Chondrocyte (in vitro differentiated cells): ENCODE results near the gene CTBP1. TPM values are rescaled to one million over a fixed set of nuclear protein-coding genes. Genes with fewer than 3 reads are reported as not detected.

ENCODE experiments used
- DNase-seq: peaks from one replicate; pipeline ENCODE4 v3.0.0; 2021; ENCODE audit warnings: mixed read lengths, low spot score
- H3K27ac Mint-ChIP-seq: one replicate; pipeline ENCODE4 v1.8.0; 2021; ENCODE audit warnings: mild to moderate bottlenecking, moderate library complexity, mixed read lengths; ENCODE audit not compliant: unreplicated experiment
- H3K27me3 Mint-ChIP-seq: 2 replicates; pipeline ENCODE4 v1.8.0; 2021; ENCODE audit warnings: low read depth, mixed read lengths
- H3K36me3 Mint-ChIP-seq: 2 replicates; pipeline ENCODE4 v1.8.0; 2021; ENCODE audit warnings: low read depth, mixed read lengths
- H3K4me1 Mint-ChIP-seq: 2 replicates; pipeline ENCODE4 v1.8.0; 2021; ENCODE audit warnings: low read depth, mild to moderate bottlenecking, mixed read lengths
- H3K4me3 Mint-ChIP-seq: one replicate; pipeline ENCODE4 v1.8.0; 2021; ENCODE audit warnings: mild to moderate bottlenecking, moderate library complexity, mixed read lengths; ENCODE audit not compliant: unreplicated experiment
- H3K9me3 Mint-ChIP-seq: 2 replicates; pipeline ENCODE4 v1.8.0; 2021; ENCODE audit warnings: low read depth, mixed read lengths
- CTCF ChIP-seq: fragments of 200-600 bp; sonication (generic); IDR thresholded peaks from 2 replicates; pipeline ENCODE4 v1.5.0; 2021; ENCODE audit warnings: antibody characterized with exemption, mild to moderate bottlenecking, moderate library complexity
- total RNA-seq: library from RNA; stranded (reverse); gene quantifications from 3 replicates; pipeline ENCODE4 v1.2.1, GENCODE V29; 2021

The CTBP1 gene
- total RNA-seq, 1 donor from 2014 or later: 151 TPM

GRCh38 chr4:1216076-1216614, 32.8 kb downstream of the CTBP1 start:
- no peaks in the 10 kb centered on the region for H3K27me3 Mint-ChIP-seq
- TF ChIP-seq CTCF: no peak
- H3K4me1 Mint-ChIP-seq: peaks cover 16% of the 10 kb centered on the region
- no peaks in the 10 kb centered on the region for H3K9me3 Mint-ChIP-seq
- H3K36me3 Mint-ChIP-seq: peaks cover 16% of the 10 kb centered on the region
- DNase-seq: no peak
- H3K4me3 Mint-ChIP-seq: no peak overlapping the region
- H3K27ac Mint-ChIP-seq: no peak overlapping the region

DNA sequence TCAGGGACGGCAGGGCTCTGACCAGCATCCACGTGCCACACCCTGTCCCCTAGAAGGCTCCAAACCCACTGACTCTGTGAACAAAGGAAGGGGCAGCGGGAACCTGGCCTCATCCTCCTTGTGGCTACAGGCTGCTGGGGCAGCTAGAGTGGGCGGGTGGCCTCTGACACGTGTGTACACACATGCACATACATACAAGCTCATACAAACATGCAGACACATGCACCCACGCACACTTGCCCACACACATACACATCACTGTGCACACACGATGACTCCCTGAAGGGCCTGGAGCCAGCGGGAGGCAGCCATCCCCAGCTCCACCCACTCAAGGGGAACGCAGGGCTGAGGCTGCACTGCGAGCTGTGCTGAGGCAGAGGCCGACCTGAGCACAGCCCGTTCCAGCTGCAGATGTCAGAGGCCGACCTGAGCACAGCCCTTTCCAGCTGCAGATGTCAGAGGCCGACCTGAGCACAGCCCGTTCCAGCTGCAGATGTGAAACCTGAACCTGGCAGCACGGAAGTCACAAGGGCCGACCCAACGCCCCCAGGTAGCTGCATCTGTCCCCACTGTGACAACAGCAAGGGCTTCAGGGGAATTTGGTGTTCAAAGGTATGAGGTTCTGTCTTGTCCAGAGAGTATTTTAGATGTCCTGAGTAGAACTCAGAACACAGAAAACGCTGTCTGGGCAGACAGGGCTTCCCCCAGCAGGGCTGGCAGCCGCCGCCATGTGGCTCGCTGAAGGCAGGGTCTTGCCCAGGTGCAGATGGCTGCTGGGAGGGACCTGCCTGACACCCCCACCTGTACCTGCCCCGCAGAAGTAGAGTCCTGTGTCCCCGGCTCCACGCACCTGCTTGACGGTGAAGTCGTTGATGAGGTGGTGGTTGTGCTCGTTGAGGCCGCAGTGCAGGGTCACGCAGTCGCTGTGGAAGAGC, 33.5 kb downstream of the CTBP1 start:
- Mint-ChIP-seq H3K27me3 (no peaks in the 10 kb centered on the region), H3K27ac (no peak overlapping the region), H3K4me3 (no peak overlapping the region), H3K9me3 (no peaks in the 10 kb centered on the region), H3K36me3 (peaks cover 15% of the 10 kb centered on the region), H3K4me1 (peaks cover 23% of the 10 kb centered on the region)
- DNase-seq: no peak
- no peak for TF ChIP-seq CTCF

- Mint-ChIP-seq H3K27me3 (no peaks in the 10 kb centered on the region), H3K9me3 (no peaks in the 10 kb centered on the region), H3K27ac (no peak overlapping the region), H3K36me3 (peaks cover 13% of the 10 kb centered on the region), H3K4me1 (peaks cover 33% of the 10 kb centered on the region), H3K4me3 (no peak overlapping the region)
- no peak for TF ChIP-seq CTCF
- no peak for DNase-seq
Observed at GRCh38 chr4:1214101-1215095, 34.5 kb downstream of the CTBP1 start.

GRCh38 chr4:1213336-1213995, 35.5 kb downstream of the CTBP1 start:
- Mint-ChIP-seq H3K36me3 (peaks cover 9% of the 10 kb centered on the region), H3K4me1 (peaks cover 40% of the 10 kb centered on the region), H3K4me3 (no peak overlapping the region), H3K27ac (no peak overlapping the region), H3K27me3 (no peaks in the 10 kb centered on the region), H3K9me3 (no peaks in the 10 kb centered on the region)
- TF ChIP-seq CTCF: no peak
- peak; percentile 82 for DNase-seq
